22Rv1 (cell line): ENCODE data around the gene DPYSL5.

Experiments used
- CTCF ChIP-seq: fragments of 450-650 bp; IDR thresholded peaks from 2 replicates; pipeline ENCODE4 v1.5.1; 2017; ENCODE audit warnings: mild to moderate bottlenecking
- ZFX ChIP-seq: fragments of 450-650 bp; IDR thresholded peaks from 2 replicates; pipeline ENCODE4 v1.6.1; 2017; ENCODE audit warnings: antibody characterized with exemption, borderline replicate concordance

GRCh38 chr2:26873286-26873983 is 25.5 kb downstream of the DPYSL5 start:
- no peak for TF ChIP-seq CTCF
- no peak for TF ChIP-seq ZFX
